ENCODE results near the gene UVRAG. TPM values are rescaled to one million over a fixed set of nuclear protein-coding genes. Genes with fewer than 3 reads are reported as not detected.
A peak's percentile ranks its signal among the peaks of the same experiment; 100 is the strongest.

Gene UVRAG
- total and polyA plus RNA-seq, 2 donors from 2014 or later: 7.2 to 27.9 TPM

DNA sequence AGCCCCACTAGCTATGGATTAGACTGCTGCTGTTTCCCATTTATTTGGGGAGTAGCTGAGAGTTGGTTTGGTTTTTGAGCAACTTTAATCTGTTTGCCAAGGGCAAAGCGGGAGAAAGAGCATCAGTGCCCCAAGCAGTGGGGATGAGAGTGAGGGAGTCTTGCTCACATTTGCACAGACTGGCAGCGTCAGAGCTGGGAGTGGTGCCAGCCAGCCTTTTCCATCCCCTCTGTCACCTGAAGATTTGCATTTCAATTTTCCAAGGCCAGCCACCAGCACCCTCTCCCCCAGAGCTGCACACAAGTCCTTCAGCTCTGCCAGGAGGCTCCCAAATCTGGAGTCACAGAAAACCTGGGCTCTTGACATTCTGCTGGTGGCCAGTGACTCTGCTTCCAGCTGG, 21.0 kb upstream of the UVRAG start:
- Histone ChIP-seq H3K9me3 (ENCODE audit: control insufficient read depth in 2 of 3, insufficient read depth in 1 of 3, low read length in 3 of 3) (no peaks in the 10 kb centered on the region), H3K27me3 (ENCODE audit: control insufficient read depth, insufficient read depth, low read length) (no peaks in the 10 kb centered on the region), H3K36me3 (ENCODE audit: control insufficient read depth in 2 of 3, insufficient read depth in 3 of 3, low read length in 3 of 3) (no peaks in the 10 kb centered on the region), H3K4me1 (ENCODE audit: control insufficient read depth in 2 of 3, insufficient read depth in 2 of 3, low read depth in 1 of 3, low read length in 3 of 3) (peaks cover 0 to 4% (median 0%) of the 10 kb centered on the region in 3 donors), H3K9ac (ENCODE audit: low read length in 3 of 3) (no peak overlapping the region), H3K27ac (ENCODE audit: low read depth in 2 of 2, low read length in 2 of 2) (no peak overlapping the region), H3K4me3 (ENCODE audit: low read length in 3 of 3) (no peak overlapping the region)
- intact Hi-C loops (cut with DNase I): no loop called here
- TF ChIP-seq, protein P1, sequence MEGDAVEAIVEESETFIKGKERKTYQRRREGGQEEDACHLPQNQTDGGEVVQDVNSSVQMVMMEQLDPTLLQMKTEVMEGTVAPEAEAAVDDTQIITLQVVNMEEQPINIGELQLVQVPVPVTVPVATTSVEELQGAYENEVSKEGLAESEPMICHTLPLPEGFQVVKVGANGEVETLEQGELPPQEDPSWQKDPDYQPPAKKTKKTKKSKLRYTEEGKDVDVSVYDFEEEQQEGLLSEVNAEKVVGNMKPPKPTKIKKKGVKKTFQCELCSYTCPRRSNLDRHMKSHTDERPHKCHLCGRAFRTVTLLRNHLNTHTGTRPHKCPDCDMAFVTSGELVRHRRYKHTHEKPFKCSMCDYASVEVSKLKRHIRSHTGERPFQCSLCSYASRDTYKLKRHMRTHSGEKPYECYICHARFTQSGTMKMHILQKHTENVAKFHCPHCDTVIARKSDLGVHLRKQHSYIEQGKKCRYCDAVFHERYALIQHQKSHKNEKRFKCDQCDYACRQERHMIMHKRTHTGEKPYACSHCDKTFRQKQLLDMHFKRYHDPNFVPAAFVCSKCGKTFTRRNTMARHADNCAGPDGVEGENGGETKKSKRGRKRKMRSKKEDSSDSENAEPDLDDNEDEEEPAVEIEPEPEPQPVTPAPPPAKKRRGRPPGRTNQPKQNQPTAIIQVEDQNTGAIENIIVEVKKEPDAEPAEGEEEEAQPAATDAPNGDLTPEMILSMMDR (IDR thresholded peaks at IDR 0.05; ENCODE audit: borderline replicate concordance, extremely low read depth, insufficient read depth): no peak
- DNase-seq (peak in 1 of 5 donors; percentile 36), FAIRE-seq (no peak)

DNA sequence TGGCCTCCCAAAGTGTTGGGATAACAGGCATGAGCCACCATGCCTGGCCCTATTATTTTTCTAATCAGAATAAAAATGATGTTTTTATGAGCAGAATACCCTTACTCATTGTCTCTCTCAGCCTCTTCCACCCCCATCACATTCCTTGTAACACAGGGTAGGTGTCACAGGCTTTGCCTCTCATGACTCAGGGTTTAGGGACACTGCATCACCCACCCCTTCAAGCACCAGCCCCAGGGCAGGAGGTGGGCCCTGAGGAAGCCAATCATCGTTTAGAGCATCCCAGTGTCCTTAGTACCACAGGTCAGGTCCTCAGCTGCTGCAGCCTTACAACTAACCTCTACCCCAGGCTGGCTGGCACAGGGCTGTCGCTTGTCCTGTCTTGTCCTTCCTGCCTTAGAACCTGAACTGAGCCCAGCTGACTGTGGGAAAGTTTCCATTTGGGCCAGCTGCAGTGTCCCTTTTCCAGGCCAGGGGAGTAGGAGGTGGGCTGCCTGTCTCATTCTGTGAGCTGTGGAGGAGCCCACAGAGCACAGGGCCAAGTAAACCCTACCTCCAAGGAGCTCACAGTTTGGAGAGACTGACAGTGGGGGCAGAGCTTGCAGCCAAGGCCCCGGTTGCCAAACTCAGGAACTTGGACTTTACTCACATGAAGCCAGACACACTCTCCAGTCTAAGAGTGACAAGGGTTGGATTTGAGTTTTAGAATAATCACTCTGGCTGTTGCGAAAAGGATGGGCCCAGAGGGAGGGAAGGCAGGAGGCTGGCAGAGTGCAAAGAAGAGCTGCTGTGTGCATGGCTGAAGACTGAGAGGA, 19.5 kb upstream of the UVRAG start:
- FAIRE-seq (no peak), DNase-seq (peak in 1 of 5 donors; percentile 10)
- no peak overlapping the region for H3K4me3 ChIP-seq (ENCODE audit: low read length in 3 of 3)
- no peaks in the 10 kb centered on the region for H3K36me3 ChIP-seq (ENCODE audit: control insufficient read depth in 2 of 3, insufficient read depth in 3 of 3, low read length in 3 of 3)
- no peak overlapping the region for H3K27ac ChIP-seq (ENCODE audit: low read depth in 2 of 2, low read length in 2 of 2)
- H3K9ac ChIP-seq (ENCODE audit: low read length in 3 of 3): no peak overlapping the region
- H3K4me1 ChIP-seq (ENCODE audit: control insufficient read depth in 2 of 3, insufficient read depth in 2 of 3, low read depth in 1 of 3, low read length in 3 of 3): peaks cover 0 to 4% (median 0%) of the 10 kb centered on the region in 3 donors
- H3K27me3 ChIP-seq (ENCODE audit: control insufficient read depth, insufficient read depth, low read length): no peaks in the 10 kb centered on the region
- intact Hi-C loops (cut with DNase I): no loop called here
- TF ChIP-seq, protein P1 (IDR thresholded peaks at IDR 0.05; ENCODE audit: borderline replicate concordance, extremely low read depth, insufficient read depth): no peak
- no peaks in the 10 kb centered on the region for H3K9me3 ChIP-seq (ENCODE audit: control insufficient read depth in 2 of 3, insufficient read depth in 1 of 3, low read length in 3 of 3)

DNA sequence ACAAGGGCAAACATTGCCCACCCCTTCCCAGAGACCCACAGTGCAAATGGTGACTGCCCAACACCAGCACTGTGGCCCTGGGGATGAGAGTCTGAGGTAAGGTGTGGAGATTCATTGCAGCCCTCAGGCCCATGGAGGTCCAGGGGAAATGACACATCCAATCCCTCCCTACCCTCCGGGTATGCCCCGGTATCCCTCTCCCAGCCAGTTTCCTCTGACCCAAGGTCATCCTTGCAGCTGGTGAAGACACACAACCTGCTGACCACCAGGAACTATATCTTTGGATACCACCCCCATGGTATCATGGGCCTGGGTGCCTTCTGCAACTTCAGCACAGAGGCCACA, 18.9 kb upstream of the UVRAG start:
- DNase-seq (peak in 1 of 5 donors; percentile 15), FAIRE-seq (no peak)
- intact Hi-C loops (cut with DNase I): no loop called here
- Histone ChIP-seq H3K36me3 (ENCODE audit: control insufficient read depth in 2 of 3, insufficient read depth in 3 of 3, low read length in 3 of 3) (no peaks in the 10 kb centered on the region), H3K4me3 (ENCODE audit: low read length in 3 of 3) (no peak overlapping the region), H3K9me3 (ENCODE audit: control insufficient read depth in 2 of 3, insufficient read depth in 1 of 3, low read length in 3 of 3) (no peaks in the 10 kb centered on the region), H3K27ac (ENCODE audit: low read depth in 2 of 2, low read length in 2 of 2) (no peak overlapping the region), H3K4me1 (ENCODE audit: control insufficient read depth in 2 of 3, insufficient read depth in 2 of 3, low read depth in 1 of 3, low read length in 3 of 3) (peaks cover 0 to 4% (median 0%) of the 10 kb centered on the region in 3 donors), H3K27me3 (ENCODE audit: control insufficient read depth, insufficient read depth, low read length) (no peaks in the 10 kb centered on the region), H3K9ac (ENCODE audit: low read length in 3 of 3) (no peak overlapping the region)
- TF ChIP-seq, protein P1 (IDR thresholded peaks at IDR 0.05; ENCODE audit: borderline replicate concordance, extremely low read depth, insufficient read depth): no peak

Data from kidney (tissue), 14 donors.